ENCODE data around the gene VCX2. TPM values are rescaled to one million over a fixed set of nuclear protein-coding genes. Genes with fewer than 3 reads are reported as not detected.

The VCX2 gene
- total RNA-seq, 4 donors from 2014 or later = not detected

- no peak for TF ChIP-seq CTCF (IDR thresholded peaks at IDR 0.05; ENCODE audit: low read depth)
Observed at GRCh38 chrX:8122538-8122937, 48.5 kb downstream of the VCX2 start.

Small RNAs within 50 kb of the gene (small RNA-seq; reads per million reads assigned to genes)
- gene MIR651 = not detected

Other genes starting within 250 kb of the VCX2 start
- 10 to 100 TPM in 3 of 4 donors, 1 to 10 TPM in 1; 9.8 to 41.9 (median 16.5) TPM for gene PNPLA4, start 243.9 kb downstream of the VCX2 start, total RNA-seq

Data from subcutaneous adipose tissue (tissue), 4 donors.